ENCODE data around the gene HERC5.
"Not testable (repeated sequence)": the region's sequence is repeated elsewhere in the genome, so short reads cannot be mapped to it uniquely, and the experiment has no call there.

Gene HERC5

DNA sequence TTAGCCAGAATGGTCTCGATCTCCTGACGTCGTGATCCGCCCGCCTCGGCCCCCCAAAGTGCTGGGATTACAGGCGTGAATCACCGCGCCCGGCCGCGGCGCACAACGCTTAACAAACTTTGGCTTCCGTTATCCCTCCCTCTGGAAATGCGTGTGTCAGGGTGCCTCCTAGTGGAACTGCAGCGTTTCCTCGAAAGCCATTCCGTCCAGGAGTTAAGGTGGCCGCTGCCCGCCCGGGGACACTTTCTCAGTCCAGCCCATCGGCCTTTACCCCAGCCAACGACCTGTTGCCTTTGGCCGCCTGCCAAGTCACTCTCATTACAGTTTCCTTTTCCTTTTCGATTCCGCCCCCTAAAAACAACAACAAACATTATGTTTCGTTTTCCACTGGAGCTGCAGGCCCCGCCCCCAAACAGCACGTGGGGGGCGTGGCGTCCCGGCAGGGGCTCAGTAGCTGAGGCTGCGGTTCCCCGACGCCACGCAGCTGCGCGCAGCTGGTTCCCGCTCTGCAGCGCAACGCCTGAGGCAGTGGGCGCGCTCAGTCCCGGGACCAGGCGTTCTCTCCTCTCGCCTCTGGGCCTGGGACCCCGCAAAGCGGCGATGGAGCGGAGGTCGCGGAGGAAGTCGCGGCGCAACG, at the start of gene HERC5:
HERC5 (plus strand) TSS at position 450 of the 637 bp plus-strand sequence; CDS start at position 601, 151 bp downstream.
- in situ Hi-C loops (cut with MboI; ENCODE audit: low sequenced_read_pairs), result no loop called here

DNA sequence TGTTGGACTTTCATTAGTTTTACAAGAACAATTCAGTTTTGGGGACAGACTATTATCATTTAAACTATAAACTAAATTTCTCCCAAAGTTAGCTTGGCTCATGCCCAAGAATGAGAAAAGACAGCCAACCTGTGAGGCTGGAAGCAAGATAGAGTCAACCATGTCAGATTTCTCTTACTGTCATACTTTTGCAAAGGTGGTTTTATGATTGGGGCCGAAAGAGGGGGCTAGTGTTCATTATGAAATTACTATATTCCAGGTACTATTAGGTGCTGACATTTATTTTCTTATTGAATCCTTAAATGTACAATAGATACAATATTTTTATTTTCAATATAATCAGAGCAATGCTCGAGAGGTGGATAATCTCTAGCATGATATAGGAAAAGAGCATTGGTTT, 47.7 kb upstream of the HERC5 start:
- in situ Hi-C loops (cut with MboI; ENCODE audit: low sequenced_read_pairs), result no loop called here

DNA sequence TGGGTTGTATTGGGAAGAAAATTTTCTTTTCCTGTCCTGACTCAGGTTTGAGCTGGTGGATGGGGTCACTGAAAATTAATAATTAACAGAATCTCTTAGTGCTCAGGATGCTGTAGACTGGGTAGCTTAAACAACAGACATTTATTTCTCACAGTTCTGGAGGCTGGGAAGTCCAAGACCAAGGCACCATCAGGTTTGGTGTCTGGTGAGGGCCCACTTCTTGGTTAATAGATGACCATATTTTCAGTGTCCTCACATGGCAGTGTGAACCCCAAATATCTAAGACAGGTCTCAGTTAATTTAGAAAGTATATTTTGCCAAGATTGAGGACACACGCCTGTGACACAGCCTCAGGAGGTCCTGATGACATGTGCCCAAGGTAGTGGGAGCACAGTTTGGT, 47.1 kb upstream of the HERC5 start:
- in situ Hi-C loops (cut with MboI; ENCODE audit: low sequenced_read_pairs), result no loop called here

DNA sequence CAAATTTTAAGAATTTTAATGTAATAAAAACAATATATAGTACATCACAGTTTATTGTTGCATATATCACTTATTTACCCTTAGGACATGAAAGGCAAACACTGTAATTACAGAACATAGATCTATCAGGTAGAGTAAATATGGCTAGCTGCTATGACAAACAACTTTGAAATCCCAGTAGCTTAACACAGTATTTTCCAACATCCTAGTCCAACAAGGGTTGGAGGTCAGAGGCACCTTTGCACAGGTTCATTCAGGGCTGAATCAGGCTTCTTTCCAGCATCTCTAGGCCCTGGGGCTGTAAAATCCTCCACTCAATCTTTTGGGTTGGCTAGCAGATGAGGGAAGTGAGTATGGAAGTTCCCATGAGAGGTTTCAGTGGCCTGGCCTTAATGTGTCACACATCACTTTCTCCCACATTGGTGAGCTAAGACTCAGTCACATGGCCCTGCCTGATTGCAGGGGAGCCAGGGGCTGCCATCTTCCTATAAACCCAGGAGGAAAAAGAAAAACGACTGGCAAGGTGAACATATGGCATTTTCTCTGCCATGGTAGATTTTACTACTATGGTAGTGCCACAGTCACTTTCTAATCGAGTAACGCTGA, 45.3 kb upstream of the HERC5 start:
- in situ Hi-C loops (cut with MboI; ENCODE audit: low sequenced_read_pairs), result no loop called here

DNA sequence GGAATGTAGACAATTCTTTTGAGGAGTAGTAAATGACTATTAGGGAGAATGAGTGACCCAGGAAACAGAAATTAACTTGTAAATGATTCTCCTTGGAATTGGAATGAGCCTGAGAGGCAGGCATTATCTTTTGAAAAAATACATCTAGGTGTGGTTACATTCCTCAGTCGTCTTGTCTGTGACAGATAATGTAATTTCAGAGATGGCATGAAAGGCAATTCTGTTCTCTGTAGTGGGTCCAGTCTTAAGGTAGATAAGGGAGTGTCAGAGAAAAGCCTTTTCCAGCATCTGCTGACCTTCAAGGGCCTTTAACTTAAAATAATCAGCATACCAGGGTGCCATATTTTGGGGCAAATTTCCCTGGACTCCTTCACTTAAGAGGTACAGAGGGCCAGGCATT, 43.1 kb upstream of the HERC5 start:
- in situ Hi-C loops (cut with MboI; ENCODE audit: low sequenced_read_pairs), result no loop called here

DNA sequence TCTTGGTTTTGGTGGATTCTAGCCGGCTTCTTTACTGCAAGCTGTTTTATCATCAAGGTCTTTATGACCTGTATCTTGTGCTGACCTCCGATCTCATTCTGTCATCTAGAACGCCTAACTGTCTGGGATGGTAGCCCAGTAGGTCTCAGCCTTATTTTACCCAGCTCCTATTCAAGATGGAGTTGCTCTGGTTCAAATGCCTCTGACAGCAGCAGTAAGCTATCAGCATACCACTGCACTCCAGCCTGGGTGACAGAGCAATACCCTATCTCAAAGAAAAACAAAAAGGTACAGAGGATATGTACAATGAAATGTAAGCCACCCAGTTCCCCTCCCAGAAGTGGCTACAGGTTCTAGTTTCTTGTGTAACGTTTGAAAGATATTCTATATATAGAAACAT, 42.2 kb upstream of the HERC5 start:
- in situ Hi-C loops (cut with MboI; ENCODE audit: low sequenced_read_pairs), result no loop called here

DNA sequence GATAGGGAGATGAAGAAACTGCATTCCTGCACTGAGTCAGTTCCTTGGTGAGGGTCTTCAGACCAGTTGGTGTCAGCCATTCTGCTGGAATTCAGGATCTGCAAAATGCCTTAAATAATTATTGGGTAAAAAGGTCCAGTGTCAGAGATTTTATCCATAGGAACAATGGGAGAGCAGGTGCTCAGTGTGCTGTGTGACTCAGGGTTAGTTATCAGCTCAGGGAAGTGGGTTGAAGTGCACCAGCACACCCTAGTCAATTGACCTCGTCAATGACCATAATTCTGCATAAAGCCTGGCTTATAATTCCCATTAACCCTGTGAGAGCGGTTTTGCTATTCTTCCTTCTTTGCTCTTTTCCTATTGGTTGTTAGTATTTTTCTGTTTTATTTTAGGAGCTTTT, 40.9 kb upstream of the HERC5 start:
- in situ Hi-C loops (cut with MboI; ENCODE audit: low sequenced_read_pairs), result no loop called here

DNA sequence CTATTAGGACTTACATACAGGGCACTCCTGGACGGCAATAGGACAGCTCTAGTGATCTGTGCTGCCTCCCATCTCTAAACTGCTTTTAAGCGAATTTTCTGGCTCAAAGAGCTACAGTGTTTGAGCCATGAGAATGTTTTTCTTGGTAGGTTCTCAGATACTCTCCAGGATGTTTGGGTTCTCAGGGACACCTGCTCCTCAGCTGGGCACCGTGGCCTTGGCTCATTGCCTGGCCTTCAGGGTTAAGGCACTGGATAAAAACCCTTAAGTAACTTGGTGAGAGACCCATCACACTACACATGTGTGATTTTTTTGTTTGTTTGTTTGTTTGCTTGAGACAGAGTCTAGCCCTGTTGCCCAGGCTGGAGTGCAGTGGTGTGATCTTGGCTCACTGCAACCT, 38.5 kb upstream of the HERC5 start:
- in situ Hi-C loops (cut with MboI; ENCODE audit: low sequenced_read_pairs), result no loop called here

DNA sequence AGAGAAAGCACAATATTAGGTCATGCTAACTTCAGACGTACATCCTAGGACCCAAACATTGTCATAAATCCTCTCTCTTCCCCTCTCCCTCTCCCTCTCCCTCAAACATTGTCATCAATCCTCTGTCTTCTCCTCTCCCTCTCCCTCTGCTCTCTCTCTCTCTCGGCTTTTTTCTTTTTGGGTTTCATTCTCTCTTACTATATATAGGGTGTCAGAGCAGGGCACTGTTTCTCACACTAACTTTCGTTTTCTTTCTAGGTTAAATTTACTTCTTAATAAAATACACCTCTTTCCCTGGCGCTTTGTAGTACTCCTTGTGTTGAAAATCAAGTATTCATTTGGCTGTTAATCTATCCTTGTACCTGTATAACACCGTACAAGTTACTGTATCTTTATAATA, 37.0 kb upstream of the HERC5 start:
- in situ Hi-C loops (cut with MboI; ENCODE audit: low sequenced_read_pairs), result no loop called here

DNA sequence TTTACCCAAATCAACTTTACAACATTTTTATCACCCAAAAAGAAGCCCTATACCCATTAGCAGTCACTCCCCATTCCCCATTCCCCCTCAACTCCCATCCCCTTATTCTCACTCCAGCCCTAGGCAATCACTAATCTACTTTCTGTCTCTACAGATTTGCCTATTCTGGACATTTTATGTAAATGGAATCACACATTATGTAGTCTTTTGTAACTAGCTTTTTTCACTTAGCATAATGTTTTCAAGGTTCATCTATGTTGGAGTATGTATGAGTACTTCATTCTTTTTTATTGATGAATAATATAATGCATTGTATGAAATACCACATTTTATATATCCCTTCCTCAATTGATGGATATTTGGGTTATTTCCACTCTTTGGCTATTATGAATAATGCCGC, 36.1 kb upstream of the HERC5 start:
- in situ Hi-C loops (cut with MboI; ENCODE audit: low sequenced_read_pairs), result no loop called here

DNA sequence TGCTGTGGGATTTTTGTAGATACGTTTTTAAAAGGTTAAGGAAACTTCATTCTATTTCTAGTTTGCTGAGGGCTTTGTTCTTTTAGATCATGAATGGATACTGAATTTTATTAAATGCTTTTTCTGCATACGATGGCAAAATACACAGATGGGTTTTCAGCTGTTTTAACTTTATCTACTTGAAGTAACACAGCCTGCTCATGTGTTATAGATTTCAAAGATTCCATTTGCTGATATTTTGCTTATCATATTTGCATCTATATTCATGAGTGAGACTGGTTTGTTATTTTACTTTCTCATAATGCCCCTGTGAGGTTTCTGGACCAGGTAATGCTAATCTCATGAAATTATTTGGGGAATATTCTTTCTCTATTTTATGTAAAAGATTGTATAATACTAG, 34.5 kb upstream of the HERC5 start:
- in situ Hi-C loops (cut with MboI; ENCODE audit: low sequenced_read_pairs), result no loop called here

DNA sequence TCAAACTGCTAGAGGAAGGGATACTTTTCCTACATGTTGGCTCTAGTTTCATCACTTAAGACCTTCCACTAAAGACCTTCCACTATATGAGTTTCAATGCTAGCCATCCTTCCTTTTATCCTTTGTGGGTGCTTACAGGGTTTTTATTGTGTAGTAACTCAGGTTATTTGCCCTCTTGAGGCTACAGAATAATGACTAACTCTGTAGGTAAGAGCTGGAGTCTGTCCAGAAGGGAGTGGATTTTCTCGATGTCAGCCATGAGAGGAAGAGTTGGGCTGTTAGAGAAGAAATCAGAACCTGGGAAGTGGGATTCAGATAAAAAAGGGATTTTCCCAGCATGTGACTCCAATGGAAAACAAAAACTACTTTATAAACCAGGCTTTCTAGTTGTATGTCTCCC, 27.5 kb upstream of the HERC5 start:
- in situ Hi-C loops (cut with MboI; ENCODE audit: low sequenced_read_pairs), result no loop called here

DNA sequence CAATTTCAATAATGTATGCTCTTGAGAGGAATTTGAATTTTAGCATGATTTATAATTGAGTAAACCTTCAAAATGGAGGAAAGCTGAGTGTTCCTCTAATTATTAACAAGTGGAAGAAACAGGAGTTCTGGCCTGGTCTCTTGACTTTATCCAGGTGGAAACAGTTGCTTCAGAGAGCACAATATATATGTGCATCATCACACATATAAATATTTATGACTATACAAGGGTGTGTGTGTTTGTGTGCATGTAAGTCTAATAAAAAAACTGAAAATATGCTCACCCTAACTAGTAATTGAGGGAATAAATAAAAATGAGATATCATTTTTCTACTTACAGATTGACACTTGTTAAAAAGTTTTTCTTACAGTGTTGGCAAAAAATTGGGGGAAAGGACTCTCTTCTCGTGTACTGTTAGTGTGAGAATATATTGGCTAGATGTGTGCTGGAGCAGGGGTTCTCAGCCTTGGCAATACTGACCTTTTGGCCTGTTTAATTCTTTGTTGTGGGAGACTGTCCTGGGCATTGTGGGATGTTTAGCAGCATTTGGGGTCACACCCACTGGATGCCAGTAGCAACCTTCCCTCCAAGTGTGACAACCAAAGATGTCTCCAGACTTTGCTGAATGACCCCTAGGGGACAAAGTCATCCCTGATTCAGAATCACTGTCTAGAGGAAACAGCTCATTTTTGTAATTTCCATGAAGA, 20.8 kb upstream of the HERC5 start:
- in situ Hi-C loops (cut with MboI; ENCODE audit: low sequenced_read_pairs), result no loop called here

DNA sequence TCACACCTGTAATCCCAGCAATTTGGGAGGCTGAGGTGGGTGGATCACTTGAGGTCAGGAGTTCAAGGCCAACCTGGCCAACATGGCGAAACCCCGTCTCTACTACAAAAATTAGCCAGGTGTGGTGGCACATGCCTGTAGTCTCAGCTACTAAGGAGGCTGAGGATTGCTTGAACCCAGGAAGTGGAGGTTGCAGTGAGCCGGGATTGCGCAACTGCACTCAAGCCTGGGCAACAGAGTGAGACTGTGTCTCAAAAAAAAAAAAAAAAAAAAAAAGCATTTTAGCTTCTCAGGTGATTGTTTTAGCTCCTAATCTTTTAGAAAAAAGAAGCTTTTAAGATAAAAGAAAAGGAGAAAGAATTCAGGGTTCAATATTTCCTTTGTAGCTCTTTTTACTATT, 19.0 kb upstream of the HERC5 start:
- in situ Hi-C loops (cut with MboI; ENCODE audit: low sequenced_read_pairs), result not testable (repeated sequence)

DNA sequence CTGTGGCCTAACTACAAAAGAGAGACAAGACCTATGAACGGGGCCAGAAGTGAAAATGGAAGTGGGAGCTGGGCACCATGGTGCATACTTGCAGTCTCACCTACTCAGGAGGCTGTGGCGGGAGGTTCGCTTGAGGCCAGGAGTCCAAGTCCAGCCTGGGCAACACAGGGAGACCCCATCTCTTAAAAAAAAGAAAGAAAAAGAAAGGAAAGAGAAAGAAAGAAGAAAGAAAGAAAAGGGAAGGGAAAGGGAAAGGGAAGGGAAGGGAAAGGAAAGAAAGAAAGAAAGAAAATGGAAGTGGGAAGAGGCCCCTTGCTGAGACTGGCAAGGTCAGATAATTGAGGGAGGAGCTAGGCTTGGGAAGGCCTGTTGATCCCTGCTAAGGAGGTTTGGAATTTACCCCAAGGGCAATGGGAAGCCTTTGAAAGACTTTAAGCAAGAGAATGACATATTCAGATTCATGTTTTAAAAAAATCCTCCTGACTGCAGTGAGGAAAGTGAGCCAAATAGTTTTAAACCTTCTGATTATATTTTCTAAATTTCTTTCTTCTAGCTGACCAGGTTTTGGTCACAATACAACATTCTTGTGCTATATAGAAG, 17.7 kb upstream of the HERC5 start:
- in situ Hi-C loops (cut with MboI; ENCODE audit: low sequenced_read_pairs), result no loop called here

DNA sequence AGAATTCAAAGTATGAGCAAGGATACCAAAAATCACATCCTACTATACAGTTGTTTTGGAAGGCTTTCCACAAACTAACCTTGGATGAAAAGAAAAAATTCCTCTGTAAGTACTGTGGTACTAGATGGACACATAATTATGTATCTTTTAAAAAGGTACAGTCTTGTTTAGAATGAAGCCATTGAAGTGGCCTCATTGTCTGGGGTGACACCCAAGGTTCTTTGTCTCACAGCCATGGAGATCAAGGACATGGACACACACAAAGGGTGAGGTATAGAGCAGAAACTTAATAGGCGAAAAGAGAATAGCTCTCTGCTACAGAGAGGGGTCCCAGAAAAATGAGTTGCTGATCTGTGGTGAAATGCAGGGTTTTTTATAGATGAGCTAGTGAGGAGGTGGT, 16.8 kb upstream of the HERC5 start:
- in situ Hi-C loops (cut with MboI; ENCODE audit: low sequenced_read_pairs), result no loop called here

DNA sequence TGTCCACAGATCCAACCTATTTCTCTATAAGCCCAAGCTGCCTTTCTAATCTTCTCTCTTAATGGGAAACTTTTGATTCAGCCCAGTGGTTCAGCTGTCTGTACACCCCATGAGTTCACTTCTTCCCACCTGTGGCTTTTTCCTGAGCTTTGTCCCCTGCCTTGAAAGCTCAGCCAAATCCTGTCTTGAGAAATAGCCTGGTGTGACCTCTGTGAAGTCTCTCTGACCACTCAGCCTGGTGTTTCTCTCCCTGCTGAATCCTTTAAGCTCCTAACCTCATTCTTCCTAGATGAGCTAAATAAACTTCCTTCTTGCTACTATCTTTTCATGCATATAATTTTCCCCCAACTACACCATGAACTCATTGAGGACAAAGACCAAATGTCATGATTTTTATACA, 15.2 kb upstream of the HERC5 start:
- in situ Hi-C loops (cut with MboI; ENCODE audit: low sequenced_read_pairs), result no loop called here

DNA sequence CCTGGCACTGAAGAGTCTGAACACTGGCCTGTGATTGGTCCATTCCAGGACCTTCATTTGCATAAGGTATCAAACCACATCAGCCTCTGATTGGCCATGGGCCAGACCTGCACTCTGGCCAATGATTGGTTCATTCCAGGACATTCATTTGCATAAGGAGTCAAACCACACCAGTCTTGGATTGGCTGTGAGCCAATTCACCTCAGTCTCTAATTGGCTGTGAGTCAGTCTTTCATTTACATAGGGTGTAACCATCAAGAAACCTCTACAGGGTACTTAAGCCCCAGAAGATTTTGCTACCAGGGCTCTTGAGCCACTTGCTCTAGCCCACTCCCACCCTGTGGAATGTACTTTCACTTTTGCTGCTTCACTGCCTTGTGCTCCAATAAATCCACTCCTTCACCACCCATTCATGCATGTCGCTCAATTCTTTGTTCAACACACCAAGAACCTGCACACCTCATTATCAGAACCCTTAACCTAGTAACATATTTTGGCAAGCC, 14.2 kb upstream of the HERC5 start:
- in situ Hi-C loops (cut with MboI; ENCODE audit: low sequenced_read_pairs), result no loop called here

DNA sequence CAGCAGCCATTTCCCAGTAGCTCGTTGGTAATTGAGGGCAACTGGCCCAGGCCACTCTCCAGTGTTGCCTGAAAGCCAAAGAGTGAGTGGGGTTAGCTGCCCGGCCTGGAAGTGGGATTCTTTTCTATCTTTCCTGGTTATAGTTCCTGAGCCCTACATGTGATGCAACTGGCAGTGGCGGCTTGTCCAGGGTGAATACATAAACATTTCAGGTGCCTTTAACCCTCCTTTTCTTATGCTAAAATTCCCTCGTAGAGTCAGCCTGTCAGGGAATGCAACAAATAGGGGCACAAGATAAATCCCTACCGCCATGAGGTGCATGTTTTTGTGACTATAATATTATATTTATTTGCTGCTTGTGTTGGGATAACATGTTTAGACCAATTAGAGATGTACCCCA, 13.4 kb upstream of the HERC5 start:
- in situ Hi-C loops (cut with MboI; ENCODE audit: low sequenced_read_pairs), result no loop called here

DNA sequence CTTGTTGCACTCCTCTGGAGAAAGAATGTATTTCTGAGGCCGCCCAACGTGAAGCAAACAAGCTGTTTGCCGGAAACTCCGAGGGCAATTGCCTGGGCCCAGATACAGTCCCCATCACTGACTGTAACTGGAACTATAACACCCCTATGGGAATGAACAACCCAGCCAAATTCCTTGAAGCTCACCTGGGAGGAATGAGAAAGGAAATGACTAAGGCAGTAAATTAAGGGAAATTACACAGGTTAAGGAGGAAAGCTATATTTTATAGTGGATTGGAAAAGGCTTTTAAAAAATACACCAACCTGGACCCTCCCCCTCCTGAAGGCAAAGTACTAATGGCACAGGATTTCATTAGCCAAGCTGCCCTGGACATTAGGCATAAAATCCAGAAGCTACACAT, 11.7 kb upstream of the HERC5 start:
- in situ Hi-C loops (cut with MboI; ENCODE audit: low sequenced_read_pairs), result no loop called here

DNA sequence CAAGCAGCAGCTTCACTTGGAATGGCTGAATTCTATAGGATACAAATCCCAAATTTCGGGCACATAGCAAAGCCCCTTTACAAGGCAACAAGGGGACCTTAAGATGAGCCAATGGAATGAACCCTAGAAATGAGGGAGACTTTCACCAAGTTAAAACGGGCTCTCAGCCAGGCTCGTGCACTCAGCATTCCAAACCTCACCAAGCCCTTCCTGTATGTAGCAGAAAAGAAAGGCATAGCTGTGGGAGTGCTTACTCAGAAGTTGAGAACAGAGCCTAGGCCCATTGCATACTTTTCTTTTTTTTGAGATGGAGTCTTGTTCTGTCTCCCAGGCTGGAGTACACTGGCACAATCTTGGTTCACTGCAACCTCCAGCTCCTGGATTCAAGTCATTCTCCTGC, 10.8 kb upstream of the HERC5 start:
- in situ Hi-C loops (cut with MboI; ENCODE audit: low sequenced_read_pairs), result no loop called here

All from HL-60/S4 treated with retinoic acid at 250 ng/mL for 4 days and 3 days (cell line).